Stimulated activated CD4-positive, alpha-beta T cell treated with anti-CD3 and anti-CD28 coated beads, TNF-alpha, amount 100 ng/mL, for 1 hour (primary cell): ENCODE results near the gene ADGRG2.

ENCODE experiments used
- DNase-seq, 3 donors: peaks; one replicate each; pipeline ENCODE4 v3.0.0-alpha.2; 2020; ENCODE audit warnings: low read depth in 3 of 3, low spot score in 1 of 3

ADGRG2 gene

DNA sequence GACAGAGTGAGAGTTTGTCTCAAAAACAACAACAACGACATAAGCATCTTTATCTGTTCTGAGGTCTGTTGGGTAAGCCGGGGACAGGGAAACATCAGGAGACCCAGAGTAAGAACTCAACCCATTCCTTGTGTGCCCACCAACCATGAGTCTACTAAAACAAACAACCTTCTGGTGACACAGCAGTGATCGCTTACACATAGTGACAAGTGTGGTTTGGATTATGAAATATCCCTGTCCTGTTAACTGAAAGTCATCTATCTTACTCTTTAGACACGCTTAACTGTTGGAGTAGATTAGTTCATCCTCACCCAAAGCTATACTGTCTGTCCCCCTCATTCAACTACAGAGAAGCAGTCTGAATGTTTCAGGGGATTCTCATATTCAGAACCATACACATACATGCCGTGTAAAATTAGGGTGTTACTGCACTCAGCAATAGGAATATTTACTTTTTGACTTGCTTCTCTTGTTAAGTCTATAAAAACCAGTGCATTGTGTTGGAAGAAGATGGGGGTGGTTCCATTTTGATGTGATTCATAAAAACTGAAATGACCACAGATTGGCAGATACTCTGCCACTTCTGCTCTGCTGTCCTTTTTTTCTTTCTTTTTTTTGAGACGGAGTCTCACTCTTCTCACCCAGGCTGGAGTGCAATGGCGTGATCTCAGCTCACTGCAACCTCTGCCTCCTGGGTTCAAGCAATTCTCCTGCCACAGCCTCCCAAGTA is 165.8 kb downstream of the ADGRG2 start:
- no peak for DNase-seq

DNA sequence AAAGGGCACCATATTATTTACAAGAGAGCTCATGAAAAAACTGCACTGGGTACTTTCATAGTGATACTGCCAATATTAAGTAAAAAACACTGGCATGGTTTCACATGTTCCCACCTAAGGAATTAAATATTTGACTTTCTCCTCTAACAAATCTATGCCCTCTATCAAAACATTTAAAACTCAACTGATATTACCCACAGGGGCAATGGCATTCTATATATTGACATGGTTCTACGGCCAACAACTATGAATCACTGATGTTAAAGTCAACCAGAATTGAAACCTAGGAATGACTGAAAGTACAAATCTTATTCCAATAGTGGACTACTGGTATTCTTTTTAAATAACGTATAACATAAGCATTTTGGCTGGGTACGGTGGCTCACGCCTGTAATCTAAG is 166.6 kb downstream of the ADGRG2 start:
- no peak for DNase-seq

DNA sequence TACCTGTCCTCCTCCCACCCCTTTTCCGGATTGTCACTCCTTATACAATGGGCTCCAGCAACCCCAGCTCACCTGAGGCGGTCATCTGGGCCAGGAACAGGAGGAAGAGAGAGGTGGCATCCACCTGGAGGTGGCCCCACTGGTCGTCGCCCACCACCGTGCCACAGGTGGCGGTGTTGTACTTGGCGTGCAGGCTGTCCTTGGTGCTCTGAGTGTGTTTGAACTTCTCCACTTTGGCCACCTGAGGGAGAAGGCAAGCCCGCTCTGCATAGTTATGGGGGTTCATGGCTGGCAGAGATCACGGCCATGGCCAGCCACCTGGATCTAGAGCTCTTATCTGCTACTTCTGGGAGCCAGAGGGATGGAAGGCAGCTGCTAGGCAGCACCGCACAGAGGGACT is 171.2 kb downstream of the ADGRG2 start:
- DNase-seq, result no peak

DNA sequence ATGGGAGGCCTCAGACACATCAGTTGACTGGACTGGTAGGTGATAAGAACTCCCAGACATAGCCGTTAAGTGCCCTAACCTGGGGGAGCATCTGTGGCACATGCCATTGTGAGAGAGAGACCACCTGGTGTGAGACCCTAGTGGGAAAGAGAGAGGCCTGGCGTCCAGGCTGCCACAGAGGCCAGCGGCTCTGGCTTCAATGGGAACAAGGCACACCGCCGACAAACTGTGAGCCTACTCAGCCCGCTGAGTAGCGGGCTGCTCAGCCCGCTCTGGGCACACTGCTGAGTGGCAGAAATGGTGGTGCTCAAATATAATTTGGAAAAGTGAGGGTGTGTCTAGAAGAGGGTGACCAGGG is 172.3 kb downstream of the ADGRG2 start:
- no peak for DNase-seq

DNA sequence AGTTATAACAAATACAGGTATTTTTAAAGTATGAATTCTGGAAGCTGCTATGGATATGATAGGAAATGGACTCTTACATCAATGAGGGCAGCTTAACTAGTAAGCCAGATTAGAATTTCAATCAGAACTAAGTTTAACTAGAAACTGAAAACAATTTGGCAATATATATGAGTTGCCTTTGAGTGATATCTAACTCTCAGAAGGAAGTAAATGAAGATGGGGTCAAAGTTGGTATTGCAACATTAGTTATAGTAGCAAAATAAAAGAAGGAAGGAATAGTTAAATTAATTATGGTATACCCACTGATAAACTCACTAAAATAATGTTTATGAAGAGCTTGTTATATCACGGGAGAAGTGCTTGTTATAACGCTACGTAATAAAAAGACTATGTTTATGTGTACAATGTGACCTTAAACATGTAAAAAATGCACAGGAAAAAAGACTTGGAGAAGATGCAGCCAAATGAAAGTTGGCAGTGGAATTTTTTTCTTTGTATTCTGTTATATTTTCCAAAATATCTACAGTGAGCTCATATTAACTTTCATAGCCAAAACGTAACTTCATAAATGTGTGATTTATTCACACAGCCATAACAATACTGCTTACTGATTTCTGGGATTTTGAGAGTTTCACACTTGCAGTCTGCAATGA is 172.9 kb downstream of the ADGRG2 start:
- no peak for DNase-seq

DNA sequence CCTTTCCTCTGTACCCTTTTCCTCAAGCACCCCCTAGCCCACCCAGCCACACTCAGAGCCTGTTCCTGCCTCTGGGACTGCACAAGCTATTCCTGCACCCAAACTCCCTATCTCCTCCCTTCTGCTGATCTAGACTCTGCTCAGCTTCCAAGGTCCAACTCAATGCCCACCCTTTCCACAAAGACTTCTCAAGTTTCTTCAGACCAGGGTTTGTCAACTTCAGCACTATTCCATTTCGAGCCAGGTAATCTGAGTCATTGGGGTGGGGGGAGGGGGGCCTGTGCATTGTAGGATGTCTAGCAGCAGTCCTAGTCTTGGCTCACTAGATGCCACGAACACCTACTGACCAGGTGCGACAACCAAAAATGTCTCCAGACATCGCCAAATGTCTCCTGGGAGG is 175.7 kb downstream of the ADGRG2 start:
- no peak for DNase-seq

DNA sequence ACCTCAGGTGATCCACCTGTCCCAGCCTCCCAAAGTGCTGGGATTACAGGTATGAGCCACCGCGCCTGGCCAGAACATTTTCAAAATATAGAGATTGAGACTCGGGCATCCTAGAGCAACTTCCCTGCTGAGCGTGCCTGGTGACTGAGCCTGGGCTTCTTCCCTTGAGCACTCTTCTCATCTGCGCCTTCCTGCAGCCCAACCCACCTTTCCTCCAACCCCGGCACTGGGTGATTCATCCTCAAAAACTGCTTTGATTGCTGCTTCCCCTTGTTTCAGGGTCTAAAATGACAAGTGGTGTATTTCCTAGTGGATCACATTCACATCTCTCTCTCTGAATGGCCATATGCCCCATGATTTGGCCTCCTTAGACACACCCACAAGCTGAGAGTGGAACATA is 176.1 kb downstream of the ADGRG2 start:
- no peak for DNase-seq

DNA sequence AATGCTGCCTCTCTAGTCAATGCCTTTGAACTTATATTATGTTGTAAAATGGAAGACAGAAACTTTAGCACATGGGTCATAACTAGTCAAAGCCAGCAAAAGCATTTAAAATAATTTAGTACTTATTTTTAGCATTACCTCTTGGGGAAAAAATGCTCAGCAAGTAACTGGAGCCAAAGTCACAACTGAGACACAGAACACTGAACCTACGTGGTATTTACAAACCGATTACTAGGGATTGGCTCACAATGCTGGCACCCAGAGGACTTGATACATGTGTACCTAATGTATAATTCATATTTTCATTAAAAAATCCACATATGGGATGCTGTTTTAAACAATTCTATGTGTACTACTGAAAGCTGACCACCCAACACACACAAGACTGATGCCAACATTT is 176.8 kb downstream of the ADGRG2 start:
- DNase-seq, result no peak

DNA sequence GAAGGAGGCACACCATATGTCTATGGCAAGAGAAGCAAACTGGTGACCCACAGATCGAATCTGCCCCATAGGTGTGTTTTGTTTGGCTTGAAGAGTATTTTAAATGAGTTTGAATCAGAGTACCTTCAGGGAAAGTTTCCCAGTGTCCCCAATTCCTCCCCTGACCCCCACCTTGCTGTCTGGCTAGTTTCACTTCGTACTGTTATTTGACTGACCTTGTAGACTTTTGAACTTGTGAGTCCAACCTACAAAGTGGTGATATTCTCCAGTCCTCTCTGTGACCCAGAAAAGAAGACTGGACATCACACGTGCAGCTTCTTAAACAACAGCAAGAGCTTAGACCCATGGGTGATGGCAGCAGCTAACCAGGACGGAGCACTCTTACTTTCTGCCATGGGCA is 177.8 kb downstream of the ADGRG2 start:
- DNase-seq, result no peak

DNA sequence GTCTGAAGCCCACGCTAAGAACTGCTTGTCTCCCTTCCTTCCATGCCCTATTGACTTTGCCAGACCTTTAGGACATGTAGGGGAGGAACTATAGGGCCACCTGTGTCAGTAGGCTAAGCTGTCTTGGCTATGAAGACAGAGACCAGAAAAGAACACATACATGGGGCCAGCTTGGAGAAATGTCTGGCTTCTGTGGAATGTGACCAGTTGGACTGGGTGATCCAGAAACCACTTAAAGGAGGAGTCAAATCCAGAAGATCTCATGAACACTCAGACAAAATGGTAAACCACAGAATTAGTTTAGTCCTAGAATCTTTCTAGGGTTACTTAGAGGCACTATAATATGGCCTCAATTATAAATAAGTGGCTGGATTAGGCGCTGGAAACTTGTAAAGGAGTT is 180.4 kb downstream of the ADGRG2 start:
- no peak for DNase-seq
